GM04503 (cell line): ENCODE data around the gene WWP2.
A peak's percentile ranks its signal among the peaks of the same experiment; 100 is the strongest.

Source experiments
- DNase-seq: peaks from one replicate; pipeline ENCODE4 v3.0.0-alpha.2; 2012; ENCODE audit warnings: low read depth

The WWP2 gene

DNA sequence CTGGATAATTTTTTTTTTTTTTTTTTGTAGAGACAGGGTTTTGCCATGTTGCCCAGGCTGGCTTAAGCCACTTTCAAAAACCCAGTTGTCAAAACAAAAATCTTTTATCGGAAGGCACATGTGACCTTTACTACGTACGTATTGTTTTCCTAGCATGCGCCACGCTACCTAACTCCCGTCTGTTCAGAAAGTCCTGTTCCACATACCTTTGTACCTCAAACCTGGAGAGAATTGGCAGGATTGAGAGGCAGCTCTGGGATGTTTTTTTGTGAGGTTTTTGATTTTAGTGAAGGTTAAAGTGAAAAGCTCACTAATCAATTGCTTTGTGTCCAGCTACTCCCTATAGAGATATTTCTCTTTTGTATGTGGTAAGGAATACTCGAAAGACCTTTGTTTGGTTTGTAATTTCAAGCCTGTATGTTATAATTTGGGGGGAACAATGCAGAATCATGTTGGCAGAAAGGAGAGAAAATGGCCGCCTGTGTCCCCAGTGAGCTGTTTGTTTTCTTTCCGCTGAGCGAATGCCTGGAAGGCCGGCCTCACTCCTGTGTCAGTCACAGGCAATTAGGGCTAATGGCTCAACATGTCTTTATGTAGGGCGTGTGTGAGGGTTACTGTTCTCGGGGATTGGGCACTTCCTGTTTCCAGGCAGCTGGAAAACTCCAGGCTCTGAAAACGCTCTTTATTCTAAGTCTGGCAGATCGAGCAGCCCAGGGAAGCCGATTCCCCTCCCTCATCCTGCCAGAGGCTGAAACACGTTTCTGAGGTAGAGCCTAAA is 128.2 kb downstream of the WWP2 start:
- peak; percentile 36 for DNase-seq

DNA sequence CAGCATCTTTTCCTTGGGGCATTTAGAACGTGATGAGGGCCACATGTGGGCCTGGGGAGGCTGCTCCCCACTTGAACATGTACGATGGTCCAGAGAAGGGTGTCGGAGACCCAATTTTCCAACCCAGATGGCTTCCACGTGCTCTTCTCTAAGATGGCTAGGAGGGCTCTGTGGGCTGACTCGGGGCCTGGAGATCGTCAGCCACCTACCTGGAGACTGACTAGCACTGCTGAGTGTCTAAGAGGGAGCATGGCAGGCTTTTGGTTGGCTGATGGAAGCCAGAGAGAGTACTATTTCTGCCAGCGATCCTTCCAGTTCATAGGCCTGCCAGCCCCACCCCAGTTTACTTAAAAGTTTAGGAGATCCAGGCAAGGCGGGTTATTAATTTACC is 128.8 kb downstream of the WWP2 start:
- DNase-seq = no peak

DNA sequence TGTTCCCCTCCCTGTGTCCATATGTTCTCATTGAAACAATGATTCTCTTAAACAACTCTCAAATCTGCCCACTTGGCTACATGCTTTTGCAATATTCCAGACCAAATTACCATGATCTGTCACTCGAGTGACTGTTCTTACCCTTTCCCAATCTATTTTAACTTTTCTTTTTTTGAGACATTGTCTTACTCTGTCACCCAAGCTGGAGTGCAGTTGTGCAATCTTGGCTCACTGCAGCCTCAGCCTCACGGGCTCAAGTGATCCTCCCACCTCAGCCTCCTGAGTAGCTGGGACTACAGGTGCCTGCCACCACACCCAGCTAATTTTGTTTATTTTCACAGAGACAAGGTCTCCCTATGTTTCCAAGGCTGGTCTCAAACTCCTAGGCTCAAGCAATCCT is 130.2 kb downstream of the WWP2 start:
- DNase-seq = no peak

DNA sequence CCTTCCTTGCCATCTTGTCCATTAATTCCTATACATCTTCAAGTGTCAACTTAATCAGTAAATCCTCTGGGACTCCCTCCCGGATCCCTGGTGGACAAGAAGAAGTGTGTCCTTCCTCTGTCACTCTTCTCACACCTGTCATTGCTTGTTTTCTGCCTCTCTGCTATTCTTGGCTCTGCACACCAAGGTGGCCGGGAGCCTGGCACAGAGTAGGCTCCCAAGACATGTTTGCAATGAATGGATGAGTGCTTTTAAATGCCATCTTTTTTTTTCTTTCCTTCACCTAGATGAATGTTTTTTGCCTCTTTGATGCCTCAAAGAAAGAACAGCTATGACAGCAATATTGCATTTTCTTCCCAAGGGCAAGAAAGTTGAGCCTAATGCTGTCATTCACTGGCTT is 131.0 kb downstream of the WWP2 start:
- no peak for DNase-seq

DNA sequence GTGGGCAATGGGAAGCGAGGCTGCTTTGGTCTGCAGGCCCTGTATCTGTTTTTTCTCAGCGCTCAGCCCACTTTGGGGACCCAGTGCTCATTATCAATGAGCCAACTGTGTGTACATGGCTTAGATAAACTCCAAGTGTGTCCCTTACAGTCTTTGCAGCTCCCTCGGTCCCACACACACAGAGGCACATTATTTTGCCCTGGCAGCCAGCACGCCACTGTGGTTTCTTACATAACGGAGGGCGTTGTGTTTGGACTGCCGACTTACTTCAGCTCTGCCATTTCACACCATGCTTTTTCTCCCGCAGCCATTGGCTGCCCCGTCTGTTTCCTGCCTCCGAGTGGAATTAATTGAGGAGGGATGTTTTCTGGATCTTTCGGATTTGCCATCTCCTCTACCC is 132.5 kb downstream of the WWP2 start:
- DNase-seq = no peak

DNA sequence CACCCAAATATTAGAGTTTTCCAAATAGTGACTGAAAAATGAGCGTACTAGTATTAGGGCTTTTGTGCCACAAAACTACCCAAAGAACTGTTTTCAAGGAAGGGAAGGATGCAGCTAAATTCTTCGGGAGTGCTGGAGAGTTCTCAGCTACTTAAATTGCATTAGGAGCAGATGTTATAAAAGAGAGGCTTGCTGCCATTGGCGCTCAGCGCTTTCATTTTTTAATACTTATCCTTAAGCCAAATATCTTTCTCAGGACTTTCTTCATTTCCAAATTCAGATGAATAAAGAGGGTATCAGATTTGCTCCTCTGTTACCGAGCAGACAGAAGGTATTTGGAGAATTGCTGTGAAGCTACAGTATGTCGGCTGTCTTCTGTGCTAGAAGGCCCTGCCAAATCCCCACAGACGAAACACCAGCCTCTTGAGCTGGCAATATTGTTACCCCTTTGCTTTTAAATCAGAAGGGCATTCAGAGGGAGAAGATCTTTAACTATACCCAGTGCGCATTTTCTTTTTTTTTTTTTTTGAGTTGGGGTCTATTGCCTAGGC is 141.8 kb downstream of the WWP2 start:
- DNase-seq = no peak

DNA sequence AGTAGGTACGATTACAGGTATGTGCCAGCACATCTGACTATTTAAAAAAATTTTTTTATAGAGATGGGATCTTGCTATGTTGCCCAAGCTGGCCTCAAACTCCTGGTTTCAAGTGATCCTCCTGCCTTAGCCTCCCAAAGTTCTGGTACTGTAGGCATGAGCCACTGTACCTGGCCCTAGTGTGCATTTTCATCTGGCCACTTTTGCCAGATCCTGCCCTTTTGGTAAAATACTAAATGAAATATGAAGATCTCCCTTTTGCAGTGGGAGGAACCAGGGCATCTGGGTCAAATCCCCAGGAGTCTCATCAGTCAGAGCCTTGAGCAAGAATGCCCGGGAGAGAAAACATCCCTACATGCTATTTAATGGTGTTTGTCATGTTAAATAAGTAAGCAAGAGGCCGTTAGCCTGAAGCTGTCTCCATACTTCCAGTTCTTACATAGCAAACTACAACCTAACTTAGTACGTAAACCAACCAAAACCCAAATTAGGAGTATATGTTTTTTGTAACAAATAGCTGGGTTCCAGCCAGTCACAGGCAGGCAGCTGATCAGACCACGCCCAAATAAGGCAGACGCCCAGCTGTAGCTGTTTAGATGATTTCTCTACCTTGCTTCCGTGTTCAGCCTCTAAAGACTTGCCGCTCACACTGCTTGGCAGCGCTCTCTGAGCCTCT is 142.5 kb downstream of the WWP2 start:
- DNase-seq = no peak

DNA sequence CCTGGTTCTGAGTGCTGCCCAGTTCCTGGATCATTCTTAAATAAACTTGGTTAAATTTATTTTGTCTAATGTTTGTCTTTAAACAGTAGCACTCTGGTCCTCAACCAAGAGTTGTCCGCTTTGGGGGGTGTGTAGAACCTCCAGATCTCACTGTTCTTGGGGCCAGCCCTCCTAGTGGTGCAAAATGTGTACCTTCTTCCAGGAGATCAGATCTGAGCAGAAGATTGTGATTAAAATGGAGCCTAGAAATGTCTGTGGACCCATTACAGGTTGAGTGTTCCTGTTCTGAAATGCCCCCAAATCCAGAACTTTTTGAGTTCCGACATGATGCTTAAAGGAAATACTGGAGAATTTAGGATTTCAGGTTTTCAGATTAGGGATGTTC is 143.0 kb downstream of the WWP2 start:
- no peak for DNase-seq

DNA sequence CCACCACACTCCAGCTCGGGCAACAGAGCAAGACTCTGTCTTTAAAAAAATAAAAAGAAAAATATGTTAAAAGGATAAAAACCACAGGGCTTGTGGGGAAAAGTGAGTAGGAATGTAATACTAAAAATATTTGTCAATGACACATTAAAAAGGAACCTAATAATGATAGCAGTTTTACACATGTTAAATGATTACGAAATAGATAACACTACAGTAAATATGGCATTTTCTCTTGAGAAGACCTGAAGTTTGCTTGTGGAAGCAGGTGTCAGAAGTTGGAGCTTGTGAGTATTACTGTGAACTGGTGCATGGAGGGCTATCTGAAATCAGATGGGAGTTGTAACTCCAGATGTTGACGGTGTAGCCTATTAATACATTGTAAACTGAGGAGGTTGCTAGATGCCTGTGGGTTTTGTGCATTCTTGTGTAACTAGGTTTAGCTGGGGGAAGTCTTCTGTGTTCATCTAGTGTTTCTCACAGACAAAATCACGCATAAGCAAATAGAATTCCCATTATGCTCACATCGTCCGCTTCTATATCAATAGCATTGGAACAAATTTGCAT is 144.8 kb downstream of the WWP2 start:
- no peak for DNase-seq

DNA sequence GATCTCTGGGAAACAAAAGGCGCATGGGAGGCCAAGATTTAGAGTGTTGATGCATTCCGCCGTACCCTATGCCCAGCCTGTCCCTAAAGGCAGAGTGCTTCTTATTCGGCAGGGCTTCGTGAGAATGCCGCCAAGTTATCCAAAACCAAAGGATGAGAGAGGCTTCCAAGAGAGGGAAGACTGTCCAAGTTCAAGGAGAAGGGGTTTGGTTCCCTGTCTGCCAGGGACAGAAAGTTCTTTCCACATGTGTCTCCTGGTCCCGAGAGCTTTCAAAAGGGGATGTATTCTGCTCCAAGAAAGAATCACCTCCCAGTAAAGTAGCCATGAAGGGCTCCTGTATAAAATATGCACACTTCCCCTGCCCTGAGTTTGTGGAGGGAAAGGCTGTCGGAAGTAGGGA is 146.9 kb downstream of the WWP2 start:
- DNase-seq = no peak

DNA sequence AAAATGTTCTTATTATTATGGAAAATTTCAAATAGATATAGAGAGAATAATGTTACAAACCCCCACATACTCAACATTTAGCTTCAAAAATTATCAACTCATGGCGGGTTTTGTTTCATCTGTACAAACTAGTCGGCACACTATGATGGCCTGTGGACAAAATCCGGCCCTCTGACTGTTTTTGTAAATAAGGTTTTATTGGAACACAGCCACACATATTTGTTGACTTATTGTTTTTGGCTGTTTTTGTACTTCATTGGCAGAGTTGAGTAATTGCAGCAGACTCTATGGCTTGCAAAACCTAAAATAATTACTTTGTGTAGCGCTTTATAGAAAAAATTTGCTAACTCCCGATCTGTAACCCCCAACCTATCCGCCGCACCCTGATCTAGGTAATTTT is 147.6 kb downstream of the WWP2 start:
- DNase-seq = no peak

DNA sequence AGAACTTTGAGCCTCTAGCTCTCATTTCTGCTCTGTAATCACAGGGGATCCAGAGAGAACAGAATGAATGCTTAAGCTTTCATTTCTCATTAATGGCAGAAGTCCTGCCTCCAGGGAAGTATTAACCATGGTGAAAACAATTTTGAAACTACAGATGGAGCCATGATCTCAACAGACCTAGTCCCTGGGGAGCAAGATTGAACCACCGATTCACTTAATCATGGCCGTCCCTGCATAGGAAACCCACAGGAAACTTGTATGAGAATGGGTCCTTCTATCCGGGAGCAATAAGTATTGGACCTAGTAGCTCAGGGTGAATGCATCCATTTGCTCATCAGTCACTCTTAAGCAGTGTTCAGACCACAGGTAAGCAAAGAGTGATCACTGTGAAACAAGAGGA is 148.8 kb downstream of the WWP2 start:
- no peak for DNase-seq

DNA sequence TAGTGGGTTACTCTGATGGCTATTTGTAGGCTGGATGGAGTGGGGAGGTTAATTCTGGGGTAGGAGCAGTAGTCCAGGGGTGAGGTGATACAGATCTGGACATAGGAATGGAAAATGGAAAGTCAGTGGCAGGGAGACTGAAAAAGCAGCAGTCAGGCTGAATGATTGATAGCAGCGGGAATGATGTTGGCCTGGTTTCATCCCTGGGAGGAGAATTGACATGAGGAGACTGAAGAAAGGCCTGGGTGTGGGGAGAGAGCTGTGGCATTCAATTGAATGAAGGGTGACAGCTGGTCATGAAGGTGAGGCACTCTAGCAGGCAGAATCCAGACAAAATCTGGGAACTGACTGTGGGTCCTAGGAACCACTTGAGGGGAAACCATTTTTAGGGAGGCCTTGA is 154.3 kb downstream of the WWP2 start:
- no peak for DNase-seq

DNA sequence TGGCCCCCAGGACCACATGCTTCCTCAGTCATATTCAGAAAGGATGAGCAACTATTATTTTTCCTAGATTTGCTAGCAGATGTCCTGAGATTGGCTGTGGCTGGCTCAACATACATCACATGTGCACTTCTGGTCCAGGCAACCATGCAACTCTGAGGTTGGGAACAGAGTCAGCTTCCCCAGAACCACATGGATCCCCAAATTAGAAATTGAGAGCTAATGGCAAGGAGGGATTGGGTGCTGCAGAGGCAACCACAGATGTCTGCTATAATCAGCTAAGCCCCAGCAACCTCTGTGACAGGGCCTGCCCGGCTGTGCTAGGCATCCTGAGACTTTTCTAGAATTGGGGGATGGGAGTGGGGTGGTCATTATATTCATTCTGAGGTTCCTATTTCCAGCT is 155.2 kb downstream of the WWP2 start:
- no peak for DNase-seq

DNA sequence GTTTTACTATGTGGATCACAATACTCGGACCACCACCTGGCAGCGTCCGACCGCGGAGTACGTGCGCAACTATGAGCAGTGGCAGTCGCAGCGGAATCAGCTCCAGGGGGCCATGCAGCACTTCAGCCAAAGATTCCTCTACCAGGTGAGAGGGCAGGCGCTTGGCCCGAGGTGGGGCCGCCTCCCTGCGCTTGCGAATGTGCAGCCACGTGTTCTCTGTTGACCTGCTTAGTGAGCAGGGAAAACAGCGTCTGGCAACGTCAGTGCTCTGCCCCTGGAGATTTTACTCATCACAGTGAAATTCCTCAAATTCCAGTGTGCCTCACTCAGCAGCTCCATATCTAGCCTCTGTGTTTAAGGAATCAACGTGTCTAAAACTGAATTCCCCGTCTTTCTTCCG is 155.6 kb downstream of the WWP2 start:
- DNase-seq = peak; percentile 84

DNA sequence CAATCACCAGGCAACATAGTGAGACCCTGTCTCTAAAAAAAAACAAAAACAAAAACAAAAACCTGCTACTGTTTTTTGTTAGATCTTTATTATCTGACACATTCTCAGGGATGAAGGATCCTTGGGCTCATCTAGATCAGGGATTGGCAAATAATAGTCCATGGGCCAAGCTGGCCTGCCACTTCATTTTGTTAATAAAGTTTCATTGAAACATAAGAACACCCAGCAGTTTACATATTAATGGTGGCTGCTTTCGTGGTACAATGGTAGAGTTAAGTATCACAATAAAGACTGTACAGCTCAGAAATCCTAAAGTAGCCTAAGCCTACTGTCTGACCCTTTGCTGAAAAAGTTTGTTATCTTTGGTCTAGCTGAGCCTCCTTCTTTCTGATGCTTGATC is 156.1 kb downstream of the WWP2 start:
- no peak for DNase-seq

DNA sequence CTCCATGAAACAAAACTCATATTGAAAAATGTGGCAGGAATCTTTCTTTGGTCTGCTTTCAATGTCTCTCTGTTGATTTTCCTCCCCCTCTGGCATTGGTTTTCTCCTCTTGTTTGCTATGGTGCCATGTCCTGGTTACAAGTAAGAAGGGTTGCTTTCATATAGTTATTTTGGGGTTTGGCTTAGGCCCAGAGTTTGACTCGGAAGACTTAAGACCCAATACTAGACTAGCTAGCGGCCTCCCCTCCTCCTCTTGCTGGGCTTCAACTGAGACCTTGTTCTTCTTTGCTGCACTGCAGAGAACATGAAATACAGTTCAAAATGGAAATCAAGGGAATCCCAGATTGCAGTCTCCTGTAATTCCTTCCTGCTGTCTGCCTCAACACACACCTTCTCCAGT is 159.0 kb downstream of the WWP2 start:
- no peak for DNase-seq

DNA sequence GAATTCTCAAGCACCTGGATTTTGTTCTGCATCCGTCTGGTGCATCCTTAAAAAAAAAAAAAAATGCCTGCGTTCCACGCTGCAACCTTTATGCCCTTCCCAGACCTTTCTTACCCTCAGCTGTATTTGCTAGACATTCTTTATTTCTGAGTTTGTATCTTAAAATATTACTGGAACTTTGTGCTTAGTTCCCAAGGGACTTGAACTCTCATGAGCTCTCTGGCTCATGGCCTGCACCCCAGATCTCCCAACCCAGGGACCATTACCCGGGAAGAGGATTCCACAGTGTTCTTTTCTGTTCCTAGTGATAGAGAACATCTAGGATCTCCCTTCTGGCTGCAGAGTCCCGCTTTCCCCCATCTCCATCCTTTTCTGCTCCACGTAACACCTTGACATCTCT is 160.1 kb downstream of the WWP2 start:
- DNase-seq = no peak

DNA sequence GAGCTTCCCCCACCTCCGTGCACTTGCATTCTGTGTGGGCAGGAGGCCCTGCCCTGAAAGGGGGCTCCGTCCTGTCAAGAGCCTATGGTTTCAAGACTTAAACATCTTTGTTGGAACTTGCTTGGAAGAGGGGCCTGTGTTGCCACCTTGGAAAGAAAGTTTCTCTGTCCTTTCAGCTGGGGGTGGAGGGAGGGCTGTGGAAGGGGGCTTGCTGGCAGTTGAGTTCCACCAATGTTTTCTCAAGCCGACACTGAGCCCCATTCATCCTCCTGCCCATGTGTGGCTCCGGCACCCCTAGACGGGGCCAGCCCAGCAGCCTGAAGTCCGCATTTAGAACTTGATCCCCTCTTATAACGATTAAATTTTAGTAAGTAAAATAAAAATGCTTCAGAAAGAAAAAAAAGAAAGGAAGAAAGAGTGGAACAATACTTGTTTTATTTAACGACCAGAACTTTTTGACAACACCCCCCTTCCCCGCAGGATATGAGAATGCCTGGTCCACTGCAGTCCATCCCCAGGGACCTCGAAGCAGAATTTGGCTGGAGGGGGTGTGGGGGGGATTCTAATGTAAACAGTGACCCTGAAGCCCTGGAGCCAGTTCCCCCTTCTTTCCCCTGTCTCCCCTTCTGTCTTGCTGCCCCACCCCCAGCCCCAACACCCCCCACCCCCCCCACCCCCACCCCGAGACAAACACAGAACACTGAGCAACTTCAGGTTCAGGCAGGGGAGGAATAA is 162.1 kb downstream of the WWP2 start:
- DNase-seq = no peak

DNA sequence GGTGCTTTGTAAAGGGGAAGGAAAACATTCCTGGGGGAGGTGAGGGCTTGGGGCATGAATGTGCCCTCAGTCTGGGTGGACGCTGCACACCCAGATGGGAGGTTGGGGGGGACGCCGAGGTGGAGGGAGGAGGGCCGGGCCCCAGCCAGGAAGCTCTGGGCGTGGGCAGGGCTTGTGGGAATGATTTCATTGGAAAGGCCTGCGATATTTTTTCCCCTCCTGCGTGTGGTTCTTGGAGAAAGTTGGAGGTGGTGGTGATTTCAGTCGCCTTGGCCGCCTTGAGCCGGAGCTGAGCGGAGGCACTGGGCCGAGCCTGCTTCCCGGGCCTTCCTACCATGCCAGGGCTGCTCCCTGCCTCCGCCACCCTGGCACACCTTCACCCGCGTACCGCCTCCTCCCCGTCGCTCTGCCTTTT is 162.7 kb downstream of the WWP2 start:
- no peak for DNase-seq

DNA sequence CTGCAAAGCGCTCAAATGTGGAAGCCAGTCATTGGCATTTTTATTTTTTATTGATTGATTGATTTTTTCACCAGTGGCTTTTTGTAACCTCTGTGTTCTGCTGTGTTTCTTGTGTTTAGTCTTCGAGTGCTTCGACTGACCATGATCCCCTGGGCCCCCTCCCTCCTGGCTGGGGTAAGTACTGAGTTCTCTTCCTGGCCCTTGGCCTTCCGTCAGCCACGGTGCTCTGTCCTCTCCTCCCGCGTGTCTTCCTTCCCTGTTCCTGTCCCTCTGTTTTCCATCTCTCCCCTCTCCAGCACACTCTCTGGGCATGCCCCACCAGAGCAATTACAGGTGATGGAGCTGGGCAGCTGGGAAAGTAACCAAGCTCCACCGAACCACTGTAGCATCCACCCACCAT is 163.2 kb downstream of the WWP2 start:
- DNase-seq = no peak

DNA sequence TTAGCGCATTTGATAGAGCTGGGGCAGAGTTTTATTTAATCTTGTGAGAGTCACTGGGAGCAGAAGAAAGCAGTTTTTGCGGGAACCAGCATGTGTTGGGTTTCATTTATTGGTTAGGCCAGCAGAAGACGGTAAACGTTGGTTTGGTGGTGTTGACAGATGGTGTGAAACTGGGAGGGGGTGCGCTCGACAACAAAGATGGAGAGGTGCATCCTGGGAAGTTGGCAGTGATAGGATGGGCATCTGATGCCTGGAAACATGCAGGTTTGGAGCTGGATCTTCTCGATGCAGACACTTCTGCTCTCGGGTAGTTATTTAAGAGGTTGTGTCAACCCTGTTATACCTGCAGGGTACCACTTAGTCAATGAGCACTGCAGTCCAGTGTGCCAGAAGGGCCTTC is 164.1 kb downstream of the WWP2 start:
- DNase-seq = no peak
